ENCODE measurements around the gene KRTAP4-4.
"Not testable (repeated sequence)": the region's sequence is repeated elsewhere in the genome, so short reads cannot be mapped to it uniquely, and the experiment has no call there.

Gene KRTAP4-4

GRCh38 chr17:41176744-41177387 lies 16.3 kb upstream of the KRTAP4-4 start:
- no peaks in the 10 kb centered on the region for H3K36me3 ChIP-seq (ENCODE audit: insufficient read depth, low read depth, low read length)
- no peak overlapping the region for H3K27ac ChIP-seq (ENCODE audit: low read length)
- H3K9me3 ChIP-seq (ENCODE audit: insufficient read depth, low read depth, low read length): no peaks in the 10 kb centered on the region
- no peak overlapping the region for H3K9ac ChIP-seq (ENCODE audit: low read depth, low read length)
- no peaks in the 10 kb centered on the region for H3K4me1 ChIP-seq (ENCODE audit: insufficient read depth, low read length)
- no peak overlapping the region for H3K4me3 ChIP-seq (ENCODE audit: low read length)
- no peaks in the 10 kb centered on the region; the same call in 1 of the 2 replicates for H3K27me3 ChIP-seq (ENCODE audit: insufficient read depth, low read length)

- Histone ChIP-seq H3K36me3 (ENCODE audit: insufficient read depth, low read depth, low read length) (no peaks in the 10 kb centered on the region), H3K4me3 (ENCODE audit: low read length) (no peak overlapping the region), H3K27me3 (ENCODE audit: insufficient read depth, low read length) (no peaks in the 10 kb centered on the region; the same call in 1 of the 2 replicates), H3K4me1 (ENCODE audit: insufficient read depth, low read length) (no peaks in the 10 kb centered on the region), H3K9ac (ENCODE audit: low read depth, low read length) (no peak overlapping the region), H3K27ac (ENCODE audit: low read length) (no peak overlapping the region), H3K9me3 (ENCODE audit: insufficient read depth, low read depth, low read length) (no peaks in the 10 kb centered on the region)
Observed at GRCh38 chr17:41171886-41172285, 11.3 kb upstream of the KRTAP4-4 start.

- Histone ChIP-seq H3K4me1 (ENCODE audit: insufficient read depth, low read length) (no peaks in the 10 kb centered on the region), H3K9me3 (ENCODE audit: insufficient read depth, low read depth, low read length) (no peaks in the 10 kb centered on the region), H3K9ac (ENCODE audit: low read depth, low read length) (no peak within 1 kb of the TSS), H3K36me3 (ENCODE audit: insufficient read depth, low read depth, low read length) (no peaks in the 10 kb centered on the region), H3K27ac (ENCODE audit: low read length) (no peak within 1 kb of the TSS), H3K27me3 (ENCODE audit: insufficient read depth, low read length) (no peaks in the 10 kb centered on the region), H3K4me3 (ENCODE audit: low read length) (no peak within 1 kb of the TSS)
Observed at GRCh38 chr17:41168121-41168520, 7.6 kb upstream of the KRTAP4-4 start, which contains the start of gene KRTAP4-3. Gene KRTAP4-3 (minus strand): TSS chr17:41168221. CDS start chr17:41168172, 49 bp downstream.

- H3K27ac ChIP-seq (ENCODE audit: low read length): no peak overlapping the region
- no peak overlapping the region for H3K9ac ChIP-seq (ENCODE audit: low read depth, low read length)
- H3K9me3 ChIP-seq (ENCODE audit: insufficient read depth, low read depth, low read length): no peaks in the 10 kb centered on the region
- H3K27me3 ChIP-seq (ENCODE audit: insufficient read depth, low read length): no peaks in the 10 kb centered on the region
- H3K4me3 ChIP-seq (ENCODE audit: low read length): no peak overlapping the region
- no peaks in the 10 kb centered on the region for H3K36me3 ChIP-seq (ENCODE audit: insufficient read depth, low read depth, low read length)
- no peaks in the 10 kb centered on the region for H3K4me1 ChIP-seq (ENCODE audit: insufficient read depth, low read length)
Observed at GRCh38 chr17:41167561-41167960, 7.0 kb upstream of the KRTAP4-4 start.

- H3K9ac ChIP-seq (ENCODE audit: low read depth, low read length): no peak overlapping the region
- H3K27me3 ChIP-seq (ENCODE audit: insufficient read depth, low read length): no peaks in the 10 kb centered on the region
- no peak overlapping the region for H3K4me3 ChIP-seq (ENCODE audit: low read length)
- H3K36me3 ChIP-seq (ENCODE audit: insufficient read depth, low read depth, low read length): no peaks in the 10 kb centered on the region
- H3K27ac ChIP-seq (ENCODE audit: low read length): no peak overlapping the region
- no peaks in the 10 kb centered on the region for H3K4me1 ChIP-seq (ENCODE audit: insufficient read depth, low read length)
- no peaks in the 10 kb centered on the region for H3K9me3 ChIP-seq (ENCODE audit: insufficient read depth, low read depth, low read length)
Observed at GRCh38 chr17:41163828-41164227, 3.3 kb upstream of the KRTAP4-4 start.

GRCh38 chr17:41160190-41160589 lies 358 bp downstream of the KRTAP4-4 start:
- not testable (repeated sequence) for H3K9me3 ChIP-seq (ENCODE audit: insufficient read depth, low read depth, low read length); H3K4me1 ChIP-seq (ENCODE audit: insufficient read depth, low read length); H3K9ac ChIP-seq (ENCODE audit: low read depth, low read length); H3K27ac ChIP-seq (ENCODE audit: low read length); H3K4me3 ChIP-seq (ENCODE audit: low read length); H3K36me3 ChIP-seq (ENCODE audit: insufficient read depth, low read depth, low read length); H3K27me3 ChIP-seq (ENCODE audit: insufficient read depth, low read length)

GRCh38 chr17:41153856-41154255 lies 6.7 kb downstream of the KRTAP4-4 start:
- no peak overlapping the region for H3K9ac ChIP-seq (ENCODE audit: low read depth, low read length)
- H3K4me1 ChIP-seq (ENCODE audit: insufficient read depth, low read length): no peaks in the 10 kb centered on the region
- no peaks in the 10 kb centered on the region for H3K36me3 ChIP-seq (ENCODE audit: insufficient read depth, low read depth, low read length)
- no peaks in the 10 kb centered on the region for H3K9me3 ChIP-seq (ENCODE audit: insufficient read depth, low read depth, low read length)
- no peak overlapping the region for H3K27ac ChIP-seq (ENCODE audit: low read length)
- no peaks in the 10 kb centered on the region for H3K27me3 ChIP-seq (ENCODE audit: insufficient read depth, low read length)
- no peak overlapping the region for H3K4me3 ChIP-seq (ENCODE audit: low read length)

GRCh38 chr17:41151525-41151924 lies 9.0 kb downstream of the KRTAP4-4 start:
- Histone ChIP-seq H3K9ac (ENCODE audit: low read depth, low read length) (no peak overlapping the region), H3K4me3 (ENCODE audit: low read length) (no peak overlapping the region), H3K27me3 (ENCODE audit: insufficient read depth, low read length) (no peaks in the 10 kb centered on the region), H3K9me3 (ENCODE audit: insufficient read depth, low read depth, low read length) (no peaks in the 10 kb centered on the region), H3K4me1 (ENCODE audit: insufficient read depth, low read length) (no peaks in the 10 kb centered on the region), H3K36me3 (ENCODE audit: insufficient read depth, low read depth, low read length) (no peaks in the 10 kb centered on the region), H3K27ac (ENCODE audit: low read length) (no peak overlapping the region)

GRCh38 chr17:41150026-41150425 lies 10.5 kb downstream of the KRTAP4-4 start:
- no peaks in the 10 kb centered on the region for H3K36me3 ChIP-seq (ENCODE audit: insufficient read depth, low read depth, low read length)
- H3K4me3 ChIP-seq (ENCODE audit: low read length): no peak overlapping the region
- H3K27me3 ChIP-seq (ENCODE audit: insufficient read depth, low read length): no peaks in the 10 kb centered on the region
- H3K9me3 ChIP-seq (ENCODE audit: insufficient read depth, low read depth, low read length): no peaks in the 10 kb centered on the region
- H3K9ac ChIP-seq (ENCODE audit: low read depth, low read length): no peak overlapping the region
- H3K4me1 ChIP-seq (ENCODE audit: insufficient read depth, low read length): no peaks in the 10 kb centered on the region
- H3K27ac ChIP-seq (ENCODE audit: low read length): no peak overlapping the region

GRCh38 chr17:41149652-41149985 lies 10.9 kb downstream of the KRTAP4-4 start, which contains the start of gene KRTAP4-5:
Gene KRTAP4-5 (minus strand): TSS chr17:41149825. CDS start chr17:41149767, 58 bp downstream.
- Histone ChIP-seq H3K4me3 (ENCODE audit: low read length) (no peak within 1 kb of the TSS), H3K4me1 (ENCODE audit: insufficient read depth, low read length) (no peaks in the 10 kb centered on the region), H3K27ac (ENCODE audit: low read length) (no peak within 1 kb of the TSS), H3K9me3 (ENCODE audit: insufficient read depth, low read depth, low read length) (no peaks in the 10 kb centered on the region), H3K36me3 (ENCODE audit: insufficient read depth, low read depth, low read length) (no peaks in the 10 kb centered on the region), H3K9ac (ENCODE audit: low read depth, low read length) (no peak within 1 kb of the TSS), H3K27me3 (ENCODE audit: insufficient read depth, low read length) (no peaks in the 10 kb centered on the region)

GRCh38 chr17:41148971-41149651 lies 11.4 kb downstream of the KRTAP4-4 start:
- not testable (repeated sequence) for H3K4me3 ChIP-seq (ENCODE audit: low read length); H3K36me3 ChIP-seq (ENCODE audit: insufficient read depth, low read depth, low read length); H3K27me3 ChIP-seq (ENCODE audit: insufficient read depth, low read length); H3K9me3 ChIP-seq (ENCODE audit: insufficient read depth, low read depth, low read length); H3K27ac ChIP-seq (ENCODE audit: low read length); H3K9ac ChIP-seq (ENCODE audit: low read depth, low read length); H3K4me1 ChIP-seq (ENCODE audit: insufficient read depth, low read length)

- no peak overlapping the region for H3K27ac ChIP-seq (ENCODE audit: low read length)
- no peaks in the 10 kb centered on the region for H3K27me3 ChIP-seq (ENCODE audit: insufficient read depth, low read length)
- no peak overlapping the region for H3K9ac ChIP-seq (ENCODE audit: low read depth, low read length)
- H3K4me1 ChIP-seq (ENCODE audit: insufficient read depth, low read length): no peaks in the 10 kb centered on the region
- no peaks in the 10 kb centered on the region for H3K36me3 ChIP-seq (ENCODE audit: insufficient read depth, low read depth, low read length)
- no peak overlapping the region for H3K4me3 ChIP-seq (ENCODE audit: low read length)
- H3K9me3 ChIP-seq (ENCODE audit: insufficient read depth, low read depth, low read length): peaks cover 14% of the 10 kb centered on the region
Observed at GRCh38 chr17:41147531-41148204, 12.9 kb downstream of the KRTAP4-4 start.

Measured in iPS-20b (cell line).